GM18520 (cell line): ENCODE data around the gene IL13RA1.
"Not testable (repeated sequence)": the region's sequence is repeated elsewhere in the genome, so short reads cannot be mapped to it uniquely, and the experiment has no call there.

Experiments
- ATAC-seq: cut with Tn5 transposase; IDR thresholded peaks from one replicate; pipeline ENCODE4 v1.9.1; 2021; ENCODE audit not compliant: unreplicated experiment

The IL13RA1 gene

GRCh38 chrX:118772051-118772450 is 44.6 kb downstream of the IL13RA1 start:
- no peak for ATAC-seq

GRCh38 chrX:118773782-118774181 is 46.4 kb downstream of the IL13RA1 start:
- no peak for ATAC-seq

- no peak for ATAC-seq
Observed at GRCh38 chrX:118779581-118779980, 52.2 kb downstream of the IL13RA1 start.

- ATAC-seq: no peak
Observed at GRCh38 chrX:118780509-118780908, 53.1 kb downstream of the IL13RA1 start.

- ATAC-seq: no peak
Observed at GRCh38 chrX:118780911-118781310, 53.5 kb downstream of the IL13RA1 start.

- no peak for ATAC-seq
Observed at GRCh38 chrX:118795528-118796280, 68.3 kb downstream of the IL13RA1 start.

- ATAC-seq: no peak
Observed at GRCh38 chrX:118802857-118803256, 75.5 kb downstream of the IL13RA1 start.

GRCh38 chrX:118807151-118808017 is 80.0 kb downstream of the IL13RA1 start:
- ATAC-seq: no peak

- not testable (repeated sequence) for ATAC-seq
Observed at GRCh38 chrX:118817257-118817656, 89.9 kb downstream of the IL13RA1 start.

- no peak for ATAC-seq
Observed at GRCh38 chrX:118823263-118824172, 96.1 kb downstream of the IL13RA1 start, which contains the start of gene ZCCHC12. Gene ZCCHC12 (plus strand): TSS chrX:118823824. CDS start chrX:118825245, 1,421 bp downstream.

GRCh38 chrX:118824173-118824730 is 96.8 kb downstream of the IL13RA1 start:
- no peak for ATAC-seq

- ATAC-seq: no peak
Observed at GRCh38 chrX:118825227-118825626, 97.8 kb downstream of the IL13RA1 start.

- ATAC-seq: no peak
Observed at GRCh38 chrX:118839334-118839958, 112.0 kb downstream of the IL13RA1 start.
